ENCODE results near the gene SGCA. TPM values are rescaled to one million over a fixed set of nuclear protein-coding genes. Genes with fewer than 3 reads are reported as not detected.

Gene SGCA
- 1 to 10 TPM in 3 of 4 donors, not detected in 1; 1.1 to 4.9 (median 2.6) TPM for total RNA-seq

- DNase-seq (ENCODE audit: low spot score) = no peak
- ATAC-seq (ENCODE audit: low FRiP score) = no peak
- TF ChIP-seq, protein P1, sequence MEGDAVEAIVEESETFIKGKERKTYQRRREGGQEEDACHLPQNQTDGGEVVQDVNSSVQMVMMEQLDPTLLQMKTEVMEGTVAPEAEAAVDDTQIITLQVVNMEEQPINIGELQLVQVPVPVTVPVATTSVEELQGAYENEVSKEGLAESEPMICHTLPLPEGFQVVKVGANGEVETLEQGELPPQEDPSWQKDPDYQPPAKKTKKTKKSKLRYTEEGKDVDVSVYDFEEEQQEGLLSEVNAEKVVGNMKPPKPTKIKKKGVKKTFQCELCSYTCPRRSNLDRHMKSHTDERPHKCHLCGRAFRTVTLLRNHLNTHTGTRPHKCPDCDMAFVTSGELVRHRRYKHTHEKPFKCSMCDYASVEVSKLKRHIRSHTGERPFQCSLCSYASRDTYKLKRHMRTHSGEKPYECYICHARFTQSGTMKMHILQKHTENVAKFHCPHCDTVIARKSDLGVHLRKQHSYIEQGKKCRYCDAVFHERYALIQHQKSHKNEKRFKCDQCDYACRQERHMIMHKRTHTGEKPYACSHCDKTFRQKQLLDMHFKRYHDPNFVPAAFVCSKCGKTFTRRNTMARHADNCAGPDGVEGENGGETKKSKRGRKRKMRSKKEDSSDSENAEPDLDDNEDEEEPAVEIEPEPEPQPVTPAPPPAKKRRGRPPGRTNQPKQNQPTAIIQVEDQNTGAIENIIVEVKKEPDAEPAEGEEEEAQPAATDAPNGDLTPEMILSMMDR (IDR thresholded peaks at IDR 0.05) = no peak
Observed at GRCh38 chr17:50165867-50166517, at the start of gene SGCA. Gene SGCA, plus strand, starts transcription at chr17:50166005. Its CDS starts 36 bp downstream, at chr17:50166041.

GRCh38 chr17:50117202-50118051 is 48.4 kb upstream of the SGCA start:
- TF ChIP-seq, protein P1 (IDR thresholded peaks at IDR 0.05) = peak in 1 of 3 donors; percentile 14
- no peak for DNase-seq (ENCODE audit: low spot score)
- peak; percentile 73 for ATAC-seq (ENCODE audit: low FRiP score)

GRCh38 chr17:50118076-50118827 is 47.6 kb upstream of the SGCA start:
- no peak for ATAC-seq (ENCODE audit: low FRiP score)
- no peak for DNase-seq (ENCODE audit: low spot score)
- TF ChIP-seq, protein P1 (IDR thresholded peaks at IDR 0.05) = no peak

GRCh38 chr17:50118828-50119218 is 47.0 kb upstream of the SGCA start:
- no peak for DNase-seq (ENCODE audit: low spot score)
- ATAC-seq (ENCODE audit: low FRiP score) = no peak
- TF ChIP-seq, protein P1 (IDR thresholded peaks at IDR 0.05) = no peak

- TF ChIP-seq, protein P1 (IDR thresholded peaks at IDR 0.05) = no peak
- DNase-seq (ENCODE audit: low spot score) (no peak), ATAC-seq (ENCODE audit: low FRiP score) (no peak)
Observed at GRCh38 chr17:50120475-50121253, 45.1 kb upstream of the SGCA start.

DNA sequence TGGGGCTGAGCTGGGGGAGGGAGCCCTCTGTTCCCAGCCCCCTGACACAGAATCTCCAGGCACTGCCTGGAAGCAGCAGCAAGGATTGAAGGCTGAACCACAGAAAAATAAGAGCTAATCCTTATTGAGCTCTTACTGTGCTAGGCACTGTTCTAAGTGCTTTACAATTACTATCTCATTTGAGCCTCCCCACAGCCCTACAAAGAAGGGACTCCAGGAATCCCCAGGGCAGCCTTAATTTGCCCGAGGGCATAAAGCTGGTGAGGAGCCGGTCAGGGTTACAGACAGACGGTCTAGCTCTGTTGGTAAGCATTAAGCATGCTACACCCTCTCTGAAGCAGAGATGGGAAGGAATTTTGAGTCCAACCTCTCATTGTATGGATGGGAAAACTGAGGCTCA is 42.9 kb upstream of the SGCA start:
- DNase-seq (ENCODE audit: low spot score) (no peak), ATAC-seq (ENCODE audit: low FRiP score) (no peak)
- TF ChIP-seq, protein P1 (IDR thresholded peaks at IDR 0.05) = no peak
